ENCODE results near the gene FOXP1. TPM values are rescaled to one million over a fixed set of nuclear protein-coding genes. Genes with fewer than 3 reads are reported as not detected.

FOXP1 gene
- polyA plus RNA-seq, 1 donor from 2014 or later: 5.6 TPM

DNA sequence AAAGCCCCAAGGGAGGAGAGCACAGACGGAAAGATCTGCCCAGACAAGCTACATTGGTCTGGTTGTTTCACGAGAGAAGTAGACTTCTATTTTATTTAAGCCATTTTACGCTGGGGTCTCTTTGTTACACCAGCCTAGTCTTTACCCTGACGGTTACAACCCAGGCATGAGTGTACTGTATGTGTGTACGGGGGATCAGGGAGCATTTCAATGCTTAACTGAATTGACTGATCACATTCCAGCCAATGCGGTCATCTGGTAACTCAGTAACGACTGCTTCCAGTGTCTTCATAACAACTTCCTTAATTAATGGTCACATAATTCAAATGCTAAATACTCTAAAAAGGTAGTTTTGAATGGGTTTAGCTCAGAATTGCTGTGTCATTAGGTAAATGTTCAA lies 288.6 kb downstream of the FOXP1 start:
- Histone ChIP-seq H3K79me2 (replicated peaks; ENCODE audit: insufficient read depth, low read length) (no peaks in the 10 kb centered on the region), H3K9ac (ENCODE audit: low read length) (no peak overlapping the region), H3K9me3 (ENCODE audit: low read length) (no peaks in the 10 kb centered on the region), H4K20me1 (ENCODE audit: insufficient read depth) (no peaks in the 10 kb centered on the region), H3K27ac (ENCODE audit: low read length) (no peak overlapping the region), H3K9me2 (ENCODE audit: insufficient read depth, low read length) (no peaks in the 10 kb centered on the region), H3F3A (ENCODE audit: insufficient read depth, low read length, poor library complexity, severe bottlenecking) (no peaks in the 10 kb centered on the region), H3K4me2 (ENCODE audit: low read length) (no peak overlapping the region), H3K4me3 (ENCODE audit: low read length) (no peak overlapping the region), H3K36me3 (ENCODE audit: insufficient read depth, low read length) (no peaks in the 10 kb centered on the region), H3K27me3 (ENCODE audit: insufficient read depth, low read depth, low read length) (no peaks in the 10 kb centered on the region), H2AFZ (ENCODE audit: low read depth, low read length) (no peak overlapping the region)
- no peak for TF ChIP-seq TAF1 (IDR thresholded peaks at IDR 0.05; ENCODE audit: low read depth)
- no peak for TF ChIP-seq EZH2 (IDR thresholded peaks at IDR 0.05; ENCODE audit: borderline replicate concordance, insufficient read depth, low read length, poor library complexity, severe bottlenecking)

DNA sequence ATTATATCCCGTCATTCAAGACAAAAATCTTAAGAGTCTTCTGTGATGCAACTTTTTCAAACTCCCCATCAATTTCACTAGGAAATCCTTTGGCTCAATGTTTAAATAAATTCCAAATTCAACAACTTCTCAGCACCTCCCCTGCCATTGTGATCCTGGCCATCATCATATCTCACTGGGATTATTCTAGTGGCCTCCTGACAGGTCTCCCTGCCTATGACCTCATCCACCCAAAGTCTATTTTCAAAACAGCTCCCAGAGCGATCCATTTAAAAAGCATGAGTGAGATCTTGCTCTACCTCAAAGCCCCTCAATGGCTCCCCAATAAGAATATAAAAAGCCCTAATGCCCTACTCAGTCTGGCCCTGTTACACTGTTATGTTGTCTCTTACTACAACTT lies 293.2 kb downstream of the FOXP1 start:
- TF ChIP-seq, protein P1, sequence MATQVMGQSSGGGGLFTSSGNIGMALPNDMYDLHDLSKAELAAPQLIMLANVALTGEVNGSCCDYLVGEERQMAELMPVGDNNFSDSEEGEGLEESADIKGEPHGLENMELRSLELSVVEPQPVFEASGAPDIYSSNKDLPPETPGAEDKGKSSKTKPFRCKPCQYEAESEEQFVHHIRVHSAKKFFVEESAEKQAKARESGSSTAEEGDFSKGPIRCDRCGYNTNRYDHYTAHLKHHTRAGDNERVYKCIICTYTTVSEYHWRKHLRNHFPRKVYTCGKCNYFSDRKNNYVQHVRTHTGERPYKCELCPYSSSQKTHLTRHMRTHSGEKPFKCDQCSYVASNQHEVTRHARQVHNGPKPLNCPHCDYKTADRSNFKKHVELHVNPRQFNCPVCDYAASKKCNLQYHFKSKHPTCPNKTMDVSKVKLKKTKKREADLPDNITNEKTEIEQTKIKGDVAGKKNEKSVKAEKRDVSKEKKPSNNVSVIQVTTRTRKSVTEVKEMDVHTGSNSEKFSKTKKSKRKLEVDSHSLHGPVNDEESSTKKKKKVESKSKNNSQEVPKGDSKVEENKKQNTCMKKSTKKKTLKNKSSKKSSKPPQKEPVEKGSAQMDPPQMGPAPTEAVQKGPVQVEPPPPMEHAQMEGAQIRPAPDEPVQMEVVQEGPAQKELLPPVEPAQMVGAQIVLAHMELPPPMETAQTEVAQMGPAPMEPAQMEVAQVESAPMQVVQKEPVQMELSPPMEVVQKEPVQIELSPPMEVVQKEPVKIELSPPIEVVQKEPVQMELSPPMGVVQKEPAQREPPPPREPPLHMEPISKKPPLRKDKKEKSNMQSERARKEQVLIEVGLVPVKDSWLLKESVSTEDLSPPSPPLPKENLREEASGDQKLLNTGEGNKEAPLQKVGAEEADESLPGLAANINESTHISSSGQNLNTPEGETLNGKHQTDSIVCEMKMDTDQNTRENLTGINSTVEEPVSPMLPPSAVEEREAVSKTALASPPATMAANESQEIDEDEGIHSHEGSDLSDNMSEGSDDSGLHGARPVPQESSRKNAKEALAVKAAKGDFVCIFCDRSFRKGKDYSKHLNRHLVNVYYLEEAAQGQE (IDR thresholded peaks at IDR 0.05; ENCODE audit: borderline replicate concordance): no peak
- TF ChIP-seq MXI1 (conservative IDR thresholded peaks at IDR 0.05; ENCODE audit: poor library complexity, severe bottlenecking) (no peak), POLR2AphosphoS5 (IDR thresholded peaks at IDR 0.05) (no peak), EP300 (conservative IDR thresholded peaks at IDR 0.05; ENCODE audit: poor library complexity, severe bottlenecking) (no peak), EZH2 (IDR thresholded peaks at IDR 0.05; ENCODE audit: borderline replicate concordance, insufficient read depth, low read length, poor library complexity, severe bottlenecking) (no peak), SMC3 (conservative IDR thresholded peaks at IDR 0.05; ENCODE audit: poor library complexity) (no peak), RAD21 (conservative IDR thresholded peaks at IDR 0.05) (no peak), TAF1 (IDR thresholded peaks at IDR 0.05; ENCODE audit: low read depth) (no peak)
- TF ChIP-seq, protein P2, sequence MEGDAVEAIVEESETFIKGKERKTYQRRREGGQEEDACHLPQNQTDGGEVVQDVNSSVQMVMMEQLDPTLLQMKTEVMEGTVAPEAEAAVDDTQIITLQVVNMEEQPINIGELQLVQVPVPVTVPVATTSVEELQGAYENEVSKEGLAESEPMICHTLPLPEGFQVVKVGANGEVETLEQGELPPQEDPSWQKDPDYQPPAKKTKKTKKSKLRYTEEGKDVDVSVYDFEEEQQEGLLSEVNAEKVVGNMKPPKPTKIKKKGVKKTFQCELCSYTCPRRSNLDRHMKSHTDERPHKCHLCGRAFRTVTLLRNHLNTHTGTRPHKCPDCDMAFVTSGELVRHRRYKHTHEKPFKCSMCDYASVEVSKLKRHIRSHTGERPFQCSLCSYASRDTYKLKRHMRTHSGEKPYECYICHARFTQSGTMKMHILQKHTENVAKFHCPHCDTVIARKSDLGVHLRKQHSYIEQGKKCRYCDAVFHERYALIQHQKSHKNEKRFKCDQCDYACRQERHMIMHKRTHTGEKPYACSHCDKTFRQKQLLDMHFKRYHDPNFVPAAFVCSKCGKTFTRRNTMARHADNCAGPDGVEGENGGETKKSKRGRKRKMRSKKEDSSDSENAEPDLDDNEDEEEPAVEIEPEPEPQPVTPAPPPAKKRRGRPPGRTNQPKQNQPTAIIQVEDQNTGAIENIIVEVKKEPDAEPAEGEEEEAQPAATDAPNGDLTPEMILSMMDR (IDR thresholded peaks at IDR 0.05; ENCODE audit: poor library complexity, severe bottlenecking): no peak
- Histone ChIP-seq H3K27me3 (ENCODE audit: insufficient read depth, low read depth, low read length) (no peaks in the 10 kb centered on the region), H3F3A (ENCODE audit: insufficient read depth, low read length, poor library complexity, severe bottlenecking) (no peaks in the 10 kb centered on the region), H3K79me2 (replicated peaks; ENCODE audit: insufficient read depth, low read length) (no peaks in the 10 kb centered on the region), H3K4me3 (ENCODE audit: low read length) (no peak overlapping the region), H3K9me3 (ENCODE audit: low read length) (no peaks in the 10 kb centered on the region), H4K20me1 (ENCODE audit: insufficient read depth) (no peaks in the 10 kb centered on the region), H3K4me2 (ENCODE audit: low read length) (no peak overlapping the region), H3K9ac (ENCODE audit: low read length) (no peak overlapping the region), H2AFZ (ENCODE audit: low read depth, low read length) (no peak overlapping the region), H3K36me3 (ENCODE audit: insufficient read depth, low read length) (no peaks in the 10 kb centered on the region), H3K27ac (ENCODE audit: low read length) (no peak overlapping the region), H3K9me2 (ENCODE audit: insufficient read depth, low read length) (no peaks in the 10 kb centered on the region)
